ENCODE measurements around the gene PPP6R3. TPM values are rescaled to one million over a fixed set of nuclear protein-coding genes. Genes with fewer than 3 reads are reported as not detected.
A peak's percentile ranks its signal among the peaks of the same experiment; 100 is the strongest.
"Not testable (repeated sequence)": the region's sequence is repeated elsewhere in the genome, so short reads cannot be mapped to it uniquely, and the experiment has no call there.

Gene PPP6R3
- total RNA-seq, 1 experiment from 2014 or later, result 122 TPM

GRCh38 chr11:68539395-68539794 lies 78.8 kb downstream of the PPP6R3 start:
- peaks cover 56% of the 10 kb centered on the region for H3K36me3 Mint-ChIP-seq (ENCODE audit: insufficient read depth, unreplicated experiment)

GRCh38 chr11:68540504-68540903 lies 80.0 kb downstream of the PPP6R3 start:
- H3K4me3 Mint-ChIP-seq (ENCODE audit: low read depth, unreplicated experiment); H3K27me3 Mint-ChIP-seq (ENCODE audit: unreplicated experiment); H3K27ac Mint-ChIP-seq (ENCODE audit: unreplicated experiment); CTCF ChIA-PET; BruUV-seq (replicated peaks); intact Hi-C loops (cut with micrococcal nuclease; ENCODE audit: unreplicated experiment); DNase-seq; H3K9me3 Mint-ChIP-seq (ENCODE audit: low read depth, unreplicated experiment): not testable (repeated sequence)
- Mint-ChIP-seq H3K4me1 (ENCODE audit: low read depth, unreplicated experiment) (peaks cover 36% of the 10 kb centered on the region), H3K36me3 (ENCODE audit: insufficient read depth, unreplicated experiment) (peaks cover 56% of the 10 kb centered on the region)

More at GRCh38 chr11:68539395-68539794, 78.8 kb downstream of the PPP6R3 start:
- no peak for TF ChIP-seq CTCF (IDR thresholded peaks at IDR 0.05; ENCODE audit: unreplicated experiment)
- no peaks in the 10 kb centered on the region for H3K9me3 Mint-ChIP-seq (ENCODE audit: low read depth, unreplicated experiment)
- H3K27me3 Mint-ChIP-seq (ENCODE audit: unreplicated experiment), result no peaks in the 10 kb centered on the region
- intact Hi-C loops (cut with micrococcal nuclease; ENCODE audit: unreplicated experiment), result no loop called here
- H3K4me1 Mint-ChIP-seq (ENCODE audit: low read depth, unreplicated experiment), result peaks cover 36% of the 10 kb centered on the region
- DNase-seq, result no peak
- peak overlapping the region; percentile 28 for H3K27ac Mint-ChIP-seq (ENCODE audit: unreplicated experiment)
- CTCF ChIA-PET, result interaction anchor here (0.5 kb wide), 1 partner anchor 9 kb away, joined by 3 read pairs; no protein-coding TSS in a partner anchor
- no TSS peak for BruUV-seq (replicated peaks)
- H3K4me3 Mint-ChIP-seq (ENCODE audit: low read depth, unreplicated experiment), result no peak overlapping the region

GRCh38 chr11:68541116-68541515 lies 80.6 kb downstream of the PPP6R3 start:
- no peak for DNase-seq
- CTCF ChIA-PET, result no interaction called here
- Mint-ChIP-seq H3K36me3 (ENCODE audit: insufficient read depth, unreplicated experiment) (peaks cover 55% of the 10 kb centered on the region), H3K4me3 (ENCODE audit: low read depth, unreplicated experiment) (no peak overlapping the region), H3K4me1 (ENCODE audit: low read depth, unreplicated experiment) (peaks cover 36% of the 10 kb centered on the region), H3K27ac (ENCODE audit: unreplicated experiment) (no peak overlapping the region), H3K27me3 (ENCODE audit: unreplicated experiment) (no peaks in the 10 kb centered on the region), H3K9me3 (ENCODE audit: low read depth, unreplicated experiment) (no peaks in the 10 kb centered on the region)
- no TSS peak for BruUV-seq (replicated peaks)
- no peak for TF ChIP-seq CTCF (IDR thresholded peaks at IDR 0.05; ENCODE audit: unreplicated experiment)
- intact Hi-C loops (cut with micrococcal nuclease; ENCODE audit: unreplicated experiment), result no loop called here

GRCh38 chr11:68541991-68542390 lies 81.4 kb downstream of the PPP6R3 start:
- no peak overlapping the region for H3K27ac Mint-ChIP-seq (ENCODE audit: unreplicated experiment)
- CTCF ChIA-PET, result no interaction called here
- no peaks in the 10 kb centered on the region for H3K27me3 Mint-ChIP-seq (ENCODE audit: unreplicated experiment)
- no TSS peak for BruUV-seq (replicated peaks)
- intact Hi-C loops (cut with micrococcal nuclease; ENCODE audit: unreplicated experiment), result no loop called here
- H3K4me1 Mint-ChIP-seq (ENCODE audit: low read depth, unreplicated experiment), result peaks cover 36% of the 10 kb centered on the region
- no peaks in the 10 kb centered on the region for H3K9me3 Mint-ChIP-seq (ENCODE audit: low read depth, unreplicated experiment)
- H3K4me3 Mint-ChIP-seq (ENCODE audit: low read depth, unreplicated experiment), result no peak overlapping the region
- H3K36me3 Mint-ChIP-seq (ENCODE audit: insufficient read depth, unreplicated experiment), result peaks cover 47% of the 10 kb centered on the region
- TF ChIP-seq CTCF (IDR thresholded peaks at IDR 0.05; ENCODE audit: unreplicated experiment), result no peak
- DNase-seq, result no peak

- no peak overlapping the region for H3K4me3 Mint-ChIP-seq (ENCODE audit: low read depth, unreplicated experiment)
- intact Hi-C loops (cut with micrococcal nuclease; ENCODE audit: unreplicated experiment), result no loop called here
- H3K4me1 Mint-ChIP-seq (ENCODE audit: low read depth, unreplicated experiment), result peaks cover 36% of the 10 kb centered on the region
- CTCF ChIA-PET, result interaction anchor here (1.5 kb wide), 1 partner anchor 14 kb away, joined by 3 read pairs; no protein-coding TSS in a partner anchor
- H3K36me3 Mint-ChIP-seq (ENCODE audit: insufficient read depth, unreplicated experiment), result peaks cover 49% of the 10 kb centered on the region
- BruUV-seq (replicated peaks), result no TSS peak
- DNase-seq, result no peak
- no peak for TF ChIP-seq CTCF (IDR thresholded peaks at IDR 0.05; ENCODE audit: unreplicated experiment)
- no peaks in the 10 kb centered on the region for H3K27me3 Mint-ChIP-seq (ENCODE audit: unreplicated experiment)
- no peaks in the 10 kb centered on the region for H3K9me3 Mint-ChIP-seq (ENCODE audit: low read depth, unreplicated experiment)
- no peak overlapping the region for H3K27ac Mint-ChIP-seq (ENCODE audit: unreplicated experiment)
These were observed 82.1 kb downstream of the PPP6R3 start for GRCh38 chr11:68542617-68543016.
